ENCODE measurements around the gene EGFLAM.
A peak's percentile ranks its signal among the peaks of the same experiment; 100 is the strongest.

The EGFLAM gene

DNA sequence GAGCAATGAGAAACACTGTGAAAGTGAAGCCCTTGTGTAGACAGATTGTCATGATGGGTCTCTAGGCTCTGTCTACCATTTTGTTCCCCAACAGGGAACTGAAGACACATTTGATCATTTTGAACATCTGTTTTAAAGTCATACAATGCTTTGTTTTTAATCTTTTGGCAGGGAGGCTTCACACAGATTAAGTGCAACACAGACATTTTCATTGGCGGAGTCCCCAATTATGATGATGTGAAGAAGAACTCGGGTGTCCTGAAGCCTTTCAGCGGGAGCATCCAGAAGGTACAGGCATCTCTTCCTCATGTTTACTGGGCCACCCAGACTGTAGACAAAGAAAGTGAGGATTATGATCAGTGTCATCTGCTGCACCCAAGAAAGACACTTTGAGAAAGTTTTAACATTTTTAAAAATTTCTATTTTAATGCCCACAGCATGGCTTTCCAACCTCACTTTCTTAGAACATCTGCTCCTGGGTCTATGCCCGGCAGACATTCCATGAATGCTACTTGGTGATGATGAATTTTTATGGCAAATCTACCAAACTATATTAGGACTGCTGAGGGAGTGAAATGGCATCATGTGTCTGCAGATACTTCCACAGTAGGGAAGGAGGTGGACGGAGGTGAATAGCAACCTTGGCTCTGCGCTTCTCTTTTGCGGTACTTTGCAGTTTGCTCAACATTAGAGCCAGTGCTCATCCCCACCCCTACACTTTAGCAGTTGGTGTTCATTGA lies 176.8 kb downstream of the EGFLAM start:
- DNase-seq (ENCODE audit: extremely low read depth, low read depth) = no peak
- TF ChIP-seq, protein P1, sequence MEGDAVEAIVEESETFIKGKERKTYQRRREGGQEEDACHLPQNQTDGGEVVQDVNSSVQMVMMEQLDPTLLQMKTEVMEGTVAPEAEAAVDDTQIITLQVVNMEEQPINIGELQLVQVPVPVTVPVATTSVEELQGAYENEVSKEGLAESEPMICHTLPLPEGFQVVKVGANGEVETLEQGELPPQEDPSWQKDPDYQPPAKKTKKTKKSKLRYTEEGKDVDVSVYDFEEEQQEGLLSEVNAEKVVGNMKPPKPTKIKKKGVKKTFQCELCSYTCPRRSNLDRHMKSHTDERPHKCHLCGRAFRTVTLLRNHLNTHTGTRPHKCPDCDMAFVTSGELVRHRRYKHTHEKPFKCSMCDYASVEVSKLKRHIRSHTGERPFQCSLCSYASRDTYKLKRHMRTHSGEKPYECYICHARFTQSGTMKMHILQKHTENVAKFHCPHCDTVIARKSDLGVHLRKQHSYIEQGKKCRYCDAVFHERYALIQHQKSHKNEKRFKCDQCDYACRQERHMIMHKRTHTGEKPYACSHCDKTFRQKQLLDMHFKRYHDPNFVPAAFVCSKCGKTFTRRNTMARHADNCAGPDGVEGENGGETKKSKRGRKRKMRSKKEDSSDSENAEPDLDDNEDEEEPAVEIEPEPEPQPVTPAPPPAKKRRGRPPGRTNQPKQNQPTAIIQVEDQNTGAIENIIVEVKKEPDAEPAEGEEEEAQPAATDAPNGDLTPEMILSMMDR (IDR thresholded peaks at IDR 0.05; ENCODE audit: low read depth, low read length) = no peak

- no peak for DNase-seq (ENCODE audit: extremely low read depth, low read depth)
- TF ChIP-seq, protein P1 (IDR thresholded peaks at IDR 0.05; ENCODE audit: low read depth, low read length) = no peak
These were observed 180.4 kb downstream of the EGFLAM start for GRCh38 chr5:38438757-38439156.

GRCh38 chr5:38441453-38442246 lies 183.3 kb downstream of the EGFLAM start:
- TF ChIP-seq, protein P1 (IDR thresholded peaks at IDR 0.05; ENCODE audit: low read depth, low read length) = peak; percentile 99
- DNase-seq (ENCODE audit: extremely low read depth, low read depth) = peak; percentile 73

DNA sequence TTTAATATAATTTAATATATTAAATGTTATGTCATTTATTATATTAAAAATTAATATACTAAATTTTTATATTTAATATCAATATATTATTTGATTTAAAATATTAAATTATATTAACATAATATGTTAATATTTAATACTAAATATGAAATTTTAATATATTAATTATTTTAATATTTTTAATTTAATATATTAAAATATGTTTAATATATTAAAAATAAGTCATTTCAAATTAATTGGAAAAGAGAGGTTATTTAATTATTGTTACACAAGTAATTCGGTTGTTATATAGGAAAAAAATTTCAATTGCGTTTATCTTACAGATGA lies 183.9 kb downstream of the EGFLAM start:
- DNase-seq (ENCODE audit: extremely low read depth, low read depth) = no peak
- TF ChIP-seq, protein P1 (IDR thresholded peaks at IDR 0.05; ENCODE audit: low read depth, low read length) = no peak

GRCh38 chr5:38443390-38443789 lies 185.0 kb downstream of the EGFLAM start:
- TF ChIP-seq, protein P1 (IDR thresholded peaks at IDR 0.05; ENCODE audit: low read depth, low read length) = no peak
- no peak for DNase-seq (ENCODE audit: extremely low read depth, low read depth)

GRCh38 chr5:38445374-38446028 lies 187.1 kb downstream of the EGFLAM start:
- TF ChIP-seq, protein P1 (IDR thresholded peaks at IDR 0.05; ENCODE audit: low read depth, low read length) = no peak
- DNase-seq (ENCODE audit: extremely low read depth, low read depth) = no peak
